Occipital lobe (tissue), 3 donors: ENCODE results near the gene NRG4. TPM values are rescaled to one million over a fixed set of nuclear protein-coding genes. Genes with fewer than 3 reads are reported as not detected.
"Not testable (repeated sequence)": the region's sequence is repeated elsewhere in the genome, so short reads cannot be mapped to it uniquely, and the experiment has no call there.

Experiments
- DNase-seq: peaks from one replicate; lab custom pipeline; 2025; lab: John Stamatoyannopoulos, UW
- small RNA-seq: library from RNA; depleted of rRNA; stranded (forward); fragments of <200 nt; gene quantifications from one replicate; pipeline ENCODE3, GENCODE V24; 2014
- total RNA-seq: library from RNA; depleted of rRNA; stranded (reverse); fragments of >200 nt; gene quantifications from one replicate; pipeline ENCODE4 v1.2.3, GENCODE V29; 2014

NRG4 gene
- total RNA-seq, 1 donor from 2014 or later, result not detected

GRCh38 chr15:75927601-75928000, 84.6 kb downstream of the NRG4 start:
- DNase-seq, result no peak

- no peak for DNase-seq
Observed at GRCh38 chr15:75926931-75927330, 85.3 kb downstream of the NRG4 start.

GRCh38 chr15:75925440-75925839, 86.8 kb downstream of the NRG4 start:
- no peak for DNase-seq

- no peak for DNase-seq
Observed at GRCh38 chr15:75924576-75924975, 87.6 kb downstream of the NRG4 start.

- no peak for DNase-seq
Observed at GRCh38 chr15:75923756-75924155, 88.5 kb downstream of the NRG4 start.

GRCh38 chr15:75921732-75922703, 90.2 kb downstream of the NRG4 start:
- DNase-seq, result no peak

- no peak for DNase-seq
Observed at GRCh38 chr15:75920079-75920478, 92.1 kb downstream of the NRG4 start.

- no peak for DNase-seq
Observed at GRCh38 chr15:75918135-75918534, 94.1 kb downstream of the NRG4 start.

GRCh38 chr15:75916978-75917377, 95.2 kb downstream of the NRG4 start:
- no peak for DNase-seq

GRCh38 chr15:75910355-75910754, 101.9 kb downstream of the NRG4 start:
- not testable (repeated sequence) for DNase-seq

- no peak for DNase-seq
Observed at GRCh38 chr15:75905231-75905630, 107.0 kb downstream of the NRG4 start.

- peak; percentile 84 for DNase-seq
Observed at GRCh38 chr15:75903331-75904239, 108.6 kb downstream of the NRG4 start, which contains the start of gene FBXO22. FBXO22 (plus strand) TSS chr15:75903878; CDS start chr15:75903964, 86 bp downstream.

GRCh38 chr15:75902129-75902557, 110.1 kb downstream of the NRG4 start:
- no peak for DNase-seq

GRCh38 chr15:75900577-75900976, 111.6 kb downstream of the NRG4 start:
- DNase-seq, result no peak

GRCh38 chr15:75895731-75896130, 116.5 kb downstream of the NRG4 start:
- no peak for DNase-seq

GRCh38 chr15:75891895-75892294, 120.3 kb downstream of the NRG4 start:
- DNase-seq, result no peak

Small RNA genes lying within 50 kb of the gene (small RNA-seq; reads per million reads assigned to genes)
- gene RN7SL510P, result not detected

Other genes starting within 250 kb of the NRG4 start
- gene UBE2Q2, start 169.0 kb downstream of the NRG4 start, total RNA-seq, result 78.9 TPM
- gene FBXO22, start 108.5 kb downstream of the NRG4 start, total RNA-seq, result 23.2 TPM
- 4.7 TPM for gene TMEM266, start 47.6 kb upstream of the NRG4 start, total RNA-seq